Measurements from ENCODE around the gene KLHL36.

GRCh38 chr16:84685210-84685609, 36.9 kb downstream of the KLHL36 start:
- TF ChIP-seq CTCF (IDR thresholded peaks at IDR 0.05) = no peak
- no peak for TF ChIP-seq POLR2AphosphoS5 (IDR thresholded peaks at IDR 0.05)
- no peak for TF ChIP-seq EP300 (IDR thresholded peaks at IDR 0.05)

All from suprapubic skin (tissue), 4 donors.